ENCODE data around the gene RBBP5.
"Not testable (repeated sequence)": the region's sequence is repeated elsewhere in the genome, so short reads cannot be mapped to it uniquely, and the experiment has no call there.

GRCh38 chr1:205155665-205156377 is 34.0 kb upstream of the RBBP5 start:
- not testable (repeated sequence) for TF ChIP-seq CTCF (IDR thresholded peaks at IDR 0.05; ENCODE audit: low read length); EZH2 (IDR thresholded peaks at IDR 0.05; ENCODE audit: borderline replicate concordance, low read length)

Data from OCI-LY1 (cell line).